DMS 273 (cell line): ENCODE data around the gene HRH3.

ENCODE experiments used
- DNase-seq: peaks from one replicate; lab custom pipeline; 2025; ENCODE audit not compliant: unreplicated experiment; lab: John Stamatoyannopoulos, UW

The HRH3 gene

DNA sequence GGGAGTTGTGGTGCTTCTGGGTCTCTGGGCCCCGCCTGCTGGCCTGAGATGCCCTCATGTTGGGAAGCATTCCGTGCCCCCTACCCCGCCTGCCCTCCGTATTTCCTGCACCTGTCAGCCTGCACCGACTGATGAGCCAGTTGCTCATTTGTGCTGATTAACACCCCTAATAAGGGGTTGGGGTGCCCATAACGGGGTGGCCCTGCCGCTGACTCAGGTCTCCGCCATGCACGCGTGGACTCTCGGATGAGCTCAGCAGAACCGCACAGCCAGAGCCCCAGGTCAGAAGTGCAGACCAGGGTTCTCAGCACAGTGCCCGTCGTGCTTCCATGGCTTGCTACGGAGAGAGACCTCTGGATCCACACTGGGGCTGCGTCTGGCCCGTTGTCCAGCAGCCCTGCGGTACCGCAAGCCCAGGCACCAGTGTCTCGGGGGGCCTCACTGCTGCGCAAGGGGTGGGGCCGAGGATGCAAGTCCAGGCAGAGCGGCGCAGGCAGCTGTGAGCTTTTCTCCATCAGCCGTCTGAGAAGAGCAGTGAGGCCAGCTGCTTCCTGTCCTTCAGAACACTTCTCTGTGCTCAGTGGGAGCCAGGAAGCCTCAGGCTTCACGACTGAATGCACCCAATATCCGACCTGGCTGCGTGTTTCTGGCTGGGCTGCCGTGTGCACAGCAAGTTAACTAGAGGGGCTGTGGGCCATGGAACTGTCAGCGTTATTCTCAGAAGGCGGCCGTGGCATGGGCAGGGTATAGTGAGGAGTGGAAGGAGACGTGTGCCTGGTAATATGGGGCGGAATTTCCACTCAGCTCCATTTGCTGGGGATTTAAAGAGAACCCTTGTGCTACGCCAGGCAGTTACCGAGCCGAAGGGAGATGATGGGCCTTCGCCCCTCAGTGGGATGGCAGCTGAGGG lies 18.6 kb downstream of the HRH3 start:
- DNase-seq: no peak

- no peak for DNase-seq
These were observed 19.4 kb downstream of the HRH3 start for GRCh38 chr20:62200491-62201172.

GRCh38 chr20:62198931-62199330 lies 21.1 kb downstream of the HRH3 start:
- no peak for DNase-seq

DNA sequence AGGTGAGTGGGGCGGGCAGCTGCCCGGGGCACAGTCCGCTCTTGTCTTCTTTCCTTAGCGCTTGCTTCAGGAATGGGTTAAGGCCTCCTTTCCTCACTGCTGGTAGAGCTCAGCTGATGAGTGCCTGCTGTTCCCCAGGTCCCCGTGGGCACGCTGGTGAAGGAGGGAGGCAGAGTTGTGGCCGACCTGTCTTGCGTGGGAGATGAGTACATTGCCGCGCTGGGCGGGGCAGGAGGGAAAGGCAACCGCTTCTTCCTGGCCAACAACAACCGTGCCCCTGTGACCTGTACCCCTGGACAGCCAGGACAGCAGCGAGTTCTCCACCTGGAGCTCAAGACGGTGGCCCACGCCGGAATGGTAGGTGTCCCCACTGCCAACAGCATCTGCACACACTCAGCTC lies 21.6 kb downstream of the HRH3 start:
- no peak for DNase-seq

GRCh38 chr20:62197801-62198200 lies 22.3 kb downstream of the HRH3 start:
- DNase-seq: no peak

DNA sequence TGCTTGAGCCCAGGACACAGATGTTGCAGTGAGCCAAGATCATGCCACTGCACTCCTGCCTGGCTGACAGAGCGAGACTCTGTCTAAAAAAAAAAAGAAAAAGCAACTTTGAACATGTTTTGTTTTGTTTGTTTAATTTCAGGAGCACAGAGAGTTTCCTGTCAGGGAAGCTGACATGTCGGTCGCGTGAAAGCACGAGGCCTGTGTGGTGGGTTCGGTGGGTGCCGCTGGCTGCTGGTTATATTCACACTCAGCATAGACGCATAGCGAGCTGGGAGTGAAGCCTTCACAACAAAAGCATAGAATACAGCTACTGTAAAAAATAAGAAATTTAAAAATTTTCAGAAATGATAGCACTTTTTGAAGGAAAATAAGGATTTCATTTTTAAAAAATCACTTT lies 22.8 kb downstream of the HRH3 start:
- no peak for DNase-seq

DNA sequence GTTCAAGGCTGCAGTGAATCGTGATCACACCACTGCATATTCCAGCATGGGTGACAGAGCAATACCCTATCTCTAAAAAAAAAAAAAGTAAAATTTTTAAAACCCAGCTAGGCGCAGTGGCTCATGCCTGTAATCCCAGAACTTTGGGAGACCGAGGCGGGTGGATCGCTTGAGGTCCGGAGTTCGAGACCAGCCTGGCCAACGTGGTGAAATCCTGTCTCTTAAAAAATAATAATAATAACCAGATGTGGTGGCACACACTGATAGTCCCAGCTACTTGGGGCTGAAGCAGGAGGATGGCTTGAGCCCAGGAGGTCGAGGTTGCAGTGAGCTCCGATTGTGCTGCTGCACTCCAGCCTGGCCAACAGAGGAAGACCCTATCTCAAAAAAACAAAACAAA lies 23.8 kb downstream of the HRH3 start:
- DNase-seq: no peak

DNA sequence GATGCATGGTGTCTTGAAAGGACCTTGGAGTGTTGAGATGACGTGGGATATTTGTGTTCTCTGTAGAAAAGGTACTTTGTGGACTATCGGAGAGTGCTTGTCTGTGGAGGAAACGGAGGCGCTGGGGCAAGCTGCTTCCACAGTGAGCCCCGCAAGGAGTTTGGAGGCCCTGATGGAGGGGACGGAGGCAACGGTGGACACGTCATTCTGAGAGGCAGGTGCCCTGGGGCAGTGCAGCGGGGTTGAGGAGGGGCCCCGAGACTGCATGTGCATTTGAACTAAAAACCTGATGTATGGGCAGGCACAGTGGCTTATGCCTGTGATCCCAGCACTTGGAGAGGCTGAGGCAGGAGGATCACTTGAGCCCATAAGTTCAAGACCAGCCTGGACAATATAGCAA lies 24.3 kb downstream of the HRH3 start:
- no peak for DNase-seq

DNA sequence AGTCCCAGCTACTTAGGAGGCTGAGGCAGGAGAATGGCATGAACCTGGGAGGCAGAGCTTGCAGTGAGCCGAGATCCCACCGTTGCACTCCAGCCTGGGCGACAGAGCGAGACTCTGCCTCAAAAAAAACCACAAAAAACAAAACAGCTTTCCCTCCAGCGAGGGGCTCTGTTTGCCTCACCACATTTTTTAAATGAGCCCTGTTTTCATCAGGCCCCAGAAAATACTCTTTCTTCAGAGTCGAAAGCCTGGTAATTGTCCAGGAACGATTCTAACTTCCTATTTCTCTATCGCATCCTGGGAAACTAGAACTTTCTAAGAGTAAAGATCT lies 25.0 kb downstream of the HRH3 start:
- DNase-seq: no peak

DNA sequence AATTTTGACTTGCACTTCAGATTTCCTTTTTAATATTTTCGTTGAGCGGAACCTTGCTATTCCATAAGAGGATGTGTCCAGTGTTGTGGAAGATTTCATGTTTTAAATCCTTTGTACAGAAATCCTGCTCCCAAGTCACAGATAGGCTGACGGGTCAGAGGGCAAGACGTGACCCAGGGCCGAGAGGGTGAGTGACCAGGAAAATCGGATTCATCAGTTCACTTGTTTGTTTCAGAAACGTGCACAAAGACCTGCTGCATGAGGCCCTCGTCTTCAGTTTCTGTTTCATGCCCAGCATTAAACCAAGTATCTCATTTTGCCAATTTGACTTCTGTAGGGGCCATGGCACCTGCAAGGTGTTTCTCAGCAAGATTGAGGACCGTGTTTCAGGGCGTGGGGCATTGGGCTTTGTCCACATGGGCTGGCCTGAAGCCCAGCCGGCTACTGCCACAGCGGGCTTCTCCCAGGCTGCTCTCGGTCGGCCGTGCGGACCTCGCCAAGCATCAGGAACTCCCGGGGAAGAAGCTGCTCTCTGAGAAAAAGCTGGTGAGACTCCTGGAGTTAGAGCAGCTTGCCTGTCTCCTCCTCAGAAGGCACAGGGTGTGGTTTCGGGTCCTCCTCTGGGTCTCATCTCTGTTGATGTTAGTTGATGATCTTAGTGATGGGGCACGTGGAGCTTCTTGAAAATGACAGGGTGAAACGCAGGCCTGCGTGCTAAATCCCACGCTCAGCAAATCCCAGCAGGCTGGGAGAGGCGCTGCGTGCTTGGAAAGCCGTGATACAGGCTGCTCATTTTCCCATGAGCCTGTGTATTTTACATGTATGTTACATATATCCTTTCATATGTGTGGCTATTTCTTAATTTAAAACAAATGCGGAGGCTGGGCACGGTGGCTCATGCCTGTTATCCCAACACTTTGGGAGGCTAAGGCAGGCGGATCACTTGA lies 26.7 kb downstream of the HRH3 start:
- DNase-seq: no peak

DNA sequence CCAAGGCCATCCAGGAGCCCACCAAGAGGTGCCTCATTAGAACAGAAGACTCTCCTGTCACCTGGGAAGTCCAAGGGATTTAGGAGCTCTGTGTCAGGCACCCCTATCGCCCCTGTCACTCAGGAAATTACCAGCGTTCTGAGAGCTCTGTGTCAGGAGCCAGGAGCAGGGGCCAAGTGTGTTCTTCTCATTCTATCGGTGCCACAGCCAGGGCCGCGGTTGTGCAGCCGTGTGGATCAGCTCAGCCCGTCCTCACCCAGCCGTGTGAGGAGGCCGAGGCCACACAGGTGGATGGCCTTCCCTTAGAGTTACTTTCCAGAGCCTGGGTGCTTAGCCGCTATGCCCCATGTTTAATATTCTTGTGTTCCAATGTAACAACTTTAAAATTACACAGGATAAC lies 27.4 kb downstream of the HRH3 start:
- DNase-seq: no peak

GRCh38 chr20:62191781-62192559 lies 28.1 kb downstream of the HRH3 start:
- no peak for DNase-seq

DNA sequence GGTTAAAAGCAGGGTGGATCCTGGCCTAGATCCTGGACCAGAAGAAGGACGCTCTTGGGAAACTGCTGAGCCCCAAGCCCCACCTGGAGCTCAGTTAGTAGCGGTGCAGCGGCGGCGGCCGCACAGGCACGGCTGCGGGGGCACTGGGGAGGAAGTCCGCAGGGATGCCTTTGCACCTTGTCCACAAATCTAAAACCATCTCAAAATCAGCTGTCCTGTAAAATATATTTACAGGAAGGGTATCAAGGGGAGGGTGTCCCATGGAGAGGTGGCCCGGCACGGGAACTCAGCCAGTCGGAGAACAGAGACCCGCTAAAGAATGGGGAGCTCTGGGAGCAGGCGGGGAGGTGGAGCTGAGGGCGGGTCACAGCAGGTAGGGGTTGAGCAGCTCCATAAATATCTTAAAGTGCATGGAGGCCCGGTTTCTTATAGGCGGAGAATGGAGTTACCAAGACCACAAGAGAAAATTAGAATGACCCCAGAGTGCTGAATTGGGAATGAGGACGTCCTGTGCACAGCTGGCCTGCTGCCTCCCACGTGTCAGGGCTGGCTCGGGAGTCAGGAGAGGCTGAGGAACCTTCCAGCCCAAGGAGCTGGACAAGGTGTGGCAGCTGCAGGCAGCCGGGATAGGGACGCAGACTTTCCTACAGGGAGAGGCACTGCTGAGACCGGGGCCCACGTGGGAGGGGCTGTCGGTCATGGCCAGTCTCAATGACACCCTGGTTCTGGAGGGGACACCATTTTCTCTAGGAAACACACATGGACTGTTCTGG lies 29.3 kb downstream of the HRH3 start:
- DNase-seq: no peak

DNA sequence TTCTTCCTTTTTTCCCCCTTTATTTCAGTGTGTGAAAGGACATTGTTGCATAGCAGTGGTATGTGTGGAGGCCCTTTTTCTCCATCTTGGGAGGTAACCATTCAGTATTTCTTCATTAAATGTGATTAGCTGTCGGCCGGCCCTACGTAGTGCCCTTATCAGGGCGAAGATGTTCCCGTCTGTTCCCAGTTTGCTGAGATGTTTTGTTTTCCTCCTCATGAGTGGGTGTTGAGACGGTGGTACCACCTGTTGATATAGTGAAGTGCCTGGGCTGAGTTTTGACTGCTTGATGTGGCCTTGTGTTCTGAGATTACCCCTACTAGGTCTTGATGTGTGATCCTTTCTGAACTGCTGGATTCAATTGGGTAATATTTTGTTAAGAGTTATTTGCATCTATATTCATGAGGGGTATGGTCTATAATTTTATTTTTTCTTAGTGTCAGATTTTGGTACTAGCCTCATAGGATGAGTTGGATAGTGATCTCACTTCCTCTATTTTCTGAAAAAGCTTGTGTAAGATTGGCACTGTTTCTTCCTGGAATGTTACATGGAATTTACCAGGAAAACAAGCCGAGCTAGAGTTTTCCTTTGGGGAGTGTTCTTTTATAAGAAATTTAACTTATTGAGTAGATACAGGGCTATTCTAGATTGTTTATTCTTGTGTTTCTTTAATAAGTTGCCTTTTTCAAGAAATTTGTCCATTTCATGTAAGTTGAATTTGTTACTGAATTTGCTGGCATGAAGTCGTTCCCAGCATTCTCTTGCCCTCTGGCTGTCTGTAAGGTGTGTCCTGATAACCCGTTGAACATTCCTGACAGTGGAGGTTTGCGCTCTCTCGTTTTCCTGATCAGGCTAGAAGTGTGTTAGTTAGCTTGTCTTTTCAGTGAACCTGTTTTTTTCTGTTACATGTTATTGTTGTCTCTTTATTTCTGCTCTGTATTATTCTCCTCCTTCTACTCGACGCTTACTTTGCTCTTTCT lies 32.9 kb downstream of the HRH3 start:
- no peak for DNase-seq

- DNase-seq: no peak
These were observed 34.0 kb downstream of the HRH3 start for GRCh38 chr20:62186096-62186426.

DNA sequence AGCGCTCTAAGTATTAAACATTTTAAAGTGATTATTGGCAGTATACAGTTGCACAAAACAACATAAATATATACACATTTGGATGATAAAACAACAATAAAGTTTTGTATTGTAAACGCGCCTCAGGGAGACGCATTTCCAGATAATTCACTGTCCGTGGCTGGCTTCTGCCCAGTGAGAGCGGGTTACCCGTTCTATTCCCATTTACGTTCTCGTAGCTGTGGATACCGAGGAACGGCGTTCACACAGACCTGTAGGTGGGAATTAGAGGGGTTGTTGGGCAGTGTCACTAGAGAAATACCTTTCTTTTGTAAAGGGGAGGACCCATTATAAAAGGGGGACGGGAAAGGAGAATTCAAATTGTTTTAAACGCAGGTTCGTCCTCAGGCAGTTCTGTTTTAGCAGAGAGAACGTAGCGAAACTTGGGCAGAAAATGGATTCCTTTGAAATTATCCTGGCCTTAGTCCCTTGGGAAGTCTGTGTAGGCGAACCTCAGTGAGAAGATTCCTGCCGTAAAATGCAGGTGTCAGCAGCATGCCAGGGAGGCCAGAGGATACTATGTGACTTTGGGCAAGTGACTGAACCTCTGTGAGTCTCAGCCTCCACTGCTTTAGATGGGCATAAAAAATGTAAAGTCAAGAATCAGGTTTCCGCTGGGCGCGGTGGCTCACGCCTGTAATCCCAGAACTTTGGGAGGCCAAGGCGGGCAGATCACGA lies 36.5 kb downstream of the HRH3 start:
- peak; percentile 47 for DNase-seq

DNA sequence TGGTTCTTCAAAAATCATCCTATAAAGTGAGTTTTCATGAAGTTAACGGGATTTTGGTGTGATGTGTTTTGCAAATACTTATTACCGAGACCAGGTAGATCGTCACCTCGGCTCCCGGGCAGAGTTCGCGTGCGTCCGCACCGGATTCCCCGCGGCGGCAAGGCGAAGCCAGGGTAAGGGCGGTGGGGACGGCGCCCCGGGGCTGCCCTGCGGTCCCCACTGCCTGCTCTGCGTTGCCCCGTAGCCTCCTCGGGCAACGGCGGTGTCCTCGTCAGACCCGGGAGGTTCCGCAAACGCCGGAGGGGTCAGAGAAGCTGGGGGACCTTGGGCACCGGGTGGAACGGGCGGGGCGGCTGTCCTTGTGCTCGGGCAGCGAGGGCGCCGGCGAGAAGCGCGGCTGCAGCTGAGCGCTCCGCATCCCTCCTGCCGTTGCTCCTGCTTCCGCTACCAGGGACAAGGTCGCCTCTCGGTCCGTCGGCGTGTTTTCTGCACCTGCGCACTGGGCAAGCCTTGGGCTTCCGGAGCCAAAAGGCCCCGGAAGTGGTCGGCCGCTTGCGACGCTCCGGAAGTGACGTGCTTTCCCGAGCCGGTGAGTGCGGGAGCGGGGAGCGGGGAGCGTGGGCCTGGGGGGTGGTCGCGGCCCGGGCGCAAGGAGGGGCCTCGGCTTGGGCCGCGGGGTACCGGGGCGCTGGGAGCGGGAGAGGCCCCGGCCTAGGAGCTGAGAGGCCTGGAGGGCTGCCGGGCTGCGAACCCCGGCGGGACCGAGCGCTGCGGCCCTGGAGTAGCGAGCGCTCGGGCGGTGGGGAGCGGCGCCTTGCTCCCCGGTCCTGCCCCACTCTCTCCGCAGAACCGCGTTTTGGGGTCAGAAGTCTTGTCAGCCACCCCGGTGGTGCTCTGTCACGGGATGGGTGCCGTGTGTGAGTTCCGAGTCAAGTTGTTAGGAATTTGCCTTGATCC lies 37.3 kb downstream of the HRH3 start, which contains the start of gene MTG2:
Gene MTG2 (plus strand): TSS at position 560 of the 957 bp plus-strand sequence. CDS start 10,393 bp downstream, outside the sequence.
- peak; percentile 98 for DNase-seq
